Measurements from ENCODE around the gene CD300C.
"Not testable (repeated sequence)": the region's sequence is repeated elsewhere in the genome, so short reads cannot be mapped to it uniquely, and the experiment has no call there.

The CD300C gene

DNA sequence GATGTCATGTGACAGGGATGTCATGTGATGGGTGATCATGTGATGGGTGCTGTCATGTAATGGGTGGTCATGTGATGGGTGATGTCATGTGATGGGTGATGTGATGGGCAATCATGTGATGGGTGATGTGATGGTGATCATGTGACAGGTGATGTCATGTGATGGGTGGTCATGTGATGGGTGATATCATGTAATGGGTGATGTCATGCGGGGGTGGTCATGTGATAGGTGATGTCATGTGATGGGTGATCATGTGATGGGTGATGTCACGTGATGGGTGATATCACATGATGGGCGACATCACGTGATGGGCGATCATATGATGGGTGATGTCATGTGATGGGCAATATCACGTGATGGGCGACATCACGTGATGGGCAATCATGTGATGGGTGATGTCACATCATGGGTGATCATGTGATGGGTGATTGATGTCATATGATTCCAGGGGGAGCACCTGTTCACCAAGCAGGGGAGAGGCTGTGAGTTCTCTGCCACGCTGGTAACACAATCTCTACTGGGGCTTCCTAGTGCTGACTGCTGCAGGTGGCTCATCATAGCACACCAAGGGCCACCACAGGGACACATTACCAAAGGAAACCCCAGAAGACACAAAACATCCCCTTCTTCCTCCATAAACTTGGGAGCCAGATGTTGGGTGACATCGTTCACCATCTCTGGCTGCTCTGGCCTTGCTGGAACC lies 31.1 kb downstream of the CD300C start:
- Histone ChIP-seq H3K4me1 (peaks cover 9% of the 10 kb centered on the region), H3K9ac (no peak overlapping the region), H3K36me3 (no peaks in the 10 kb centered on the region), H3K4me2 (no peak overlapping the region), H3K9me3 (peaks cover 26% of the 10 kb centered on the region), H4K20me1 (no peaks in the 10 kb centered on the region), H3K27me3 (no peaks in the 10 kb centered on the region), H3K27ac (no peak overlapping the region), H3K4me3 (no peak overlapping the region)
- no peak for TF ChIP-seq Cebpa-rat (IDR thresholded peaks at IDR 0.05)

- H3K4me2 ChIP-seq: no peak overlapping the region
- H3K9ac ChIP-seq: no peak overlapping the region
- H3K4me1 ChIP-seq: peaks cover 6% of the 10 kb centered on the region; the same call in 1 of the 2 replicates
- H3K27me3 ChIP-seq: no peaks in the 10 kb centered on the region
- no peaks in the 10 kb centered on the region for H4K20me1 ChIP-seq
- H3K9me3 ChIP-seq: peaks cover 25% of the 10 kb centered on the region
- H3K36me3 ChIP-seq: no peaks in the 10 kb centered on the region
- no peak overlapping the region for H3K27ac ChIP-seq
- no peak for TF ChIP-seq Cebpa-rat (IDR thresholded peaks at IDR 0.05)
- no peak overlapping the region for H3K4me3 ChIP-seq
Measured at GRCh38 chr17:74513987-74514631, 31.8 kb downstream of the CD300C start.

- Histone ChIP-seq H3K27ac (no peak overlapping the region), H3K27me3 (no peaks in the 10 kb centered on the region), H3K9ac (no peak overlapping the region), H3K4me1 (peaks cover 6% of the 10 kb centered on the region; the same call in 1 of the 2 replicates), H3K4me2 (no peak overlapping the region), H3K4me3 (no peak overlapping the region), H4K20me1 (no peaks in the 10 kb centered on the region), H3K9me3 (peaks cover 15% of the 10 kb centered on the region; the same call in 1 of the 2 replicates), H3K36me3 (no peaks in the 10 kb centered on the region)
- TF ChIP-seq Cebpa-rat (IDR thresholded peaks at IDR 0.05): no peak
Measured at GRCh38 chr17:74512624-74513091, 33.3 kb downstream of the CD300C start.

- Histone ChIP-seq H3K4me2 (no peak overlapping the region), H3K4me3 (no peak overlapping the region), H3K27ac (no peak overlapping the region), H3K27me3 (no peaks in the 10 kb centered on the region), H3K9ac (no peak overlapping the region), H4K20me1 (no peaks in the 10 kb centered on the region), H3K4me1 (peaks cover 6% of the 10 kb centered on the region; the same call in 1 of the 2 replicates), H3K36me3 (no peaks in the 10 kb centered on the region), H3K9me3 (peaks cover 15% of the 10 kb centered on the region; the same call in 1 of the 2 replicates)
- no peak for TF ChIP-seq Cebpa-rat (IDR thresholded peaks at IDR 0.05)
Measured at GRCh38 chr17:74512036-74512435, 33.9 kb downstream of the CD300C start.

DNA sequence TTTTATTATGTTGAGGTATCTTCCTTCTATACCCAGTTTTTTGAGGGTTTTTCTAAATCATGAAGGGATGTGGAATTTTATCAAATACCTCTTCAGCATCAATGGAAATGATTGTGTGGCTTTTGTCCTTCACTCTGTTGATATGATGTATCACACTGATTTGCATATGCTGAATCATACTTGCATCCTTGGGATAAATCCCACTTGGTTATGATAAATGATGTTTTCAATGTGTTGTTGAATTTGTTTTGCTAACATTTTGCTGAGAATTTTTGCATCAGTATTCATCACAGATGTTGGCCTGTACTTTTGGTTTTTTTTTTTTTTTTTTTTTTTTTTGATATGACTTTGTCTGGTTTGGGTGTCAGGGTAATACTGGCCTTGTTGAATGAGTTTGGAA lies 37.8 kb downstream of the CD300C start:
- Histone ChIP-seq H3K4me2 (no peak overlapping the region), H3K4me3 (no peak overlapping the region), H4K20me1 (no peaks in the 10 kb centered on the region), H3K36me3 (no peaks in the 10 kb centered on the region), H3K27me3 (no peaks in the 10 kb centered on the region), H3K9me3 (no peaks in the 10 kb centered on the region), H3K4me1 (no peaks in the 10 kb centered on the region), H3K27ac (no peak overlapping the region), H3K9ac (no peak overlapping the region)
- TF ChIP-seq Cebpa-rat (IDR thresholded peaks at IDR 0.05): no peak

DNA sequence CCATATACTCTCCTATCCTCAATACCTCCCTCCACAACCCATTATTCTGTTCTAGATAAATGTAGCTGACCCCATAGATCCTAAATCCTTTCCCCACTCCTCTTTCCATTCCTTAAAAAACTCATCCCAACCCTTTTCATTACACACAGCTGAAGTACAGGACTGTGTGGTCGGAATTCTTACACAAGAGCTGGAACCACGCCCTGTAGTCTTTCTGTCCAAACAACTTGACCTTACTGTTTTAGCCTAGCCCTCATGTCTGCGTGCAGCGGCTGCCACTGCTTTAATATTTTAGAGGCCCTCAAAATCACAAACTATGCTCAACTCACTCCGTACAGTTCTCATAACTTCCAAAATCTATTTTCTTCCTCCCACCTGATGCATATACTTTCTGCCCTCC lies 42.0 kb downstream of the CD300C start:
- not testable (repeated sequence) for H3K27ac ChIP-seq, H4K20me1 ChIP-seq, H3K4me3 ChIP-seq, H3K9me3 ChIP-seq, H3K4me1 ChIP-seq, H3K27me3 ChIP-seq, H3K9ac ChIP-seq, H3K4me2 ChIP-seq, H3K36me3 ChIP-seq

- H3K9me3 ChIP-seq: no peaks in the 10 kb centered on the region
- no peaks in the 10 kb centered on the region for H3K4me1 ChIP-seq
- H3K4me3 ChIP-seq: no peak overlapping the region
- no peak overlapping the region for H3K4me2 ChIP-seq
- H3K27ac ChIP-seq: no peak overlapping the region
- H3K36me3 ChIP-seq: no peaks in the 10 kb centered on the region
- H4K20me1 ChIP-seq: no peaks in the 10 kb centered on the region
- H3K9ac ChIP-seq: no peak overlapping the region
- no peak for TF ChIP-seq Cebpa-rat (IDR thresholded peaks at IDR 0.05)
- no peaks in the 10 kb centered on the region for H3K27me3 ChIP-seq
Measured at GRCh38 chr17:74502861-74503260, 43.1 kb downstream of the CD300C start.

DNA sequence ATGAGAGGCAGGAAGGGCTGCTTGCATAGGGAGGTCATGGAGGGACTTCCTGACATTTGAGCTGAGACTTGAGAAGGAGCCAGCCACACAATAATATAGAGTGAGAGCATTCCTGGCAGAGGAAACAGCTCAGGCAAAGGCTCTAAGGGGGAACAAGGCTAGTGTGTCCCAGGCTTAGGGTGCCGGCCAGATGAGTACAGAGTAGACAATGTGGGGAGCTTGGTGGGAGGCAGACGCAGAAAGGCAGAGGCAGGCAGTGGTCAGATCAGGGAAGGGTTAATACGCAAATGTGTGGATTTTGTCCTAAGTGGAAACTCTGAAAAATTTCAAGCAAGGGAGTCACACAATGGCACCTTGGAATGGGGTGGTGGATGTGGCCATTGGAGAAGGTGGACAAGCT lies 45.9 kb downstream of the CD300C start:
- Histone ChIP-seq H3K4me1 (peaks cover under 1% of the 10 kb centered on the region; the same call in 1 of the 2 replicates), H3K27ac (no peak overlapping the region), H3K27me3 (no peaks in the 10 kb centered on the region), H3K4me2 (no peak overlapping the region), H3K4me3 (no peak overlapping the region), H3K9ac (no peak overlapping the region), H4K20me1 (no peaks in the 10 kb centered on the region), H3K9me3 (no peaks in the 10 kb centered on the region), H3K36me3 (no peaks in the 10 kb centered on the region)
- no peak for TF ChIP-seq Cebpa-rat (IDR thresholded peaks at IDR 0.05)

- no peak overlapping the region for H3K27ac ChIP-seq
- H3K36me3 ChIP-seq: no peaks in the 10 kb centered on the region
- peaks cover 4% of the 10 kb centered on the region; the same call in 1 of the 2 replicates for H3K4me1 ChIP-seq
- no peak overlapping the region for H3K4me3 ChIP-seq
- no peaks in the 10 kb centered on the region for H3K27me3 ChIP-seq
- no peak for TF ChIP-seq Cebpa-rat (IDR thresholded peaks at IDR 0.05)
- no peak overlapping the region for H3K4me2 ChIP-seq
- H3K9ac ChIP-seq: no peak overlapping the region
- no peaks in the 10 kb centered on the region for H3K9me3 ChIP-seq
- H4K20me1 ChIP-seq: no peaks in the 10 kb centered on the region
Measured at GRCh38 chr17:74497471-74497870, 48.4 kb downstream of the CD300C start.

GRCh38 chr17:74493331-74493833 lies 52.5 kb downstream of the CD300C start:
- peaks cover 4% of the 10 kb centered on the region; the same call in 1 of the 2 replicates for H3K4me1 ChIP-seq
- no peak overlapping the region for H3K4me3 ChIP-seq
- H3K9ac ChIP-seq: no peak overlapping the region
- no peaks in the 10 kb centered on the region for H3K36me3 ChIP-seq
- no peaks in the 10 kb centered on the region for H4K20me1 ChIP-seq
- no peaks in the 10 kb centered on the region for H3K27me3 ChIP-seq
- H3K27ac ChIP-seq: no peak overlapping the region
- no peak overlapping the region for H3K4me2 ChIP-seq
- H3K9me3 ChIP-seq: peaks cover 6% of the 10 kb centered on the region
- TF ChIP-seq Cebpa-rat (IDR thresholded peaks at IDR 0.05): no peak
